NCI-H1092 (cell line): ENCODE data around the gene PTTG1IP.
A peak's percentile ranks its signal among the peaks of the same experiment; 100 is the strongest.

Source experiments
- DNase-seq: peaks from one replicate; lab custom pipeline; 2025; lab: John Stamatoyannopoulos, UW

The PTTG1IP gene

DNA sequence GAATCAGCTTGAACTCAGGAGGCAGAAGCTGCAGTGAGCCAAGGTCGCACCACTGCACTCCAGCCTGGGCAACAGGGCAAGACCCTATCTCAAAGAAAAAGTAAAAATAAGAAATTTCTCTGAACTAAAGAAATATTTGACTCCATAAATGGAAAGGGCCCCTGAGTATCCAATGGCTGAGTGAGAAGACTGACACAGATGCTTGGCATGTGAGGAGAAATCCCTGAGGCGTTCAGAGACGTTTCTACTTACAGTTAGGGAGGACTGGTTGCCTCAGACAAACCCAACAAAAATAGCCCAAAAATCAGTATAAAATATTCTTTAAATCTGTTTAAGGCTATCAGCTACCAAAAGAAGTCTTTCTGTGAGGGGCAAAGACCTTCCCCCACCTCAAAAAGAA, 52.6 kb downstream of the PTTG1IP start:
- no peak for DNase-seq

DNA sequence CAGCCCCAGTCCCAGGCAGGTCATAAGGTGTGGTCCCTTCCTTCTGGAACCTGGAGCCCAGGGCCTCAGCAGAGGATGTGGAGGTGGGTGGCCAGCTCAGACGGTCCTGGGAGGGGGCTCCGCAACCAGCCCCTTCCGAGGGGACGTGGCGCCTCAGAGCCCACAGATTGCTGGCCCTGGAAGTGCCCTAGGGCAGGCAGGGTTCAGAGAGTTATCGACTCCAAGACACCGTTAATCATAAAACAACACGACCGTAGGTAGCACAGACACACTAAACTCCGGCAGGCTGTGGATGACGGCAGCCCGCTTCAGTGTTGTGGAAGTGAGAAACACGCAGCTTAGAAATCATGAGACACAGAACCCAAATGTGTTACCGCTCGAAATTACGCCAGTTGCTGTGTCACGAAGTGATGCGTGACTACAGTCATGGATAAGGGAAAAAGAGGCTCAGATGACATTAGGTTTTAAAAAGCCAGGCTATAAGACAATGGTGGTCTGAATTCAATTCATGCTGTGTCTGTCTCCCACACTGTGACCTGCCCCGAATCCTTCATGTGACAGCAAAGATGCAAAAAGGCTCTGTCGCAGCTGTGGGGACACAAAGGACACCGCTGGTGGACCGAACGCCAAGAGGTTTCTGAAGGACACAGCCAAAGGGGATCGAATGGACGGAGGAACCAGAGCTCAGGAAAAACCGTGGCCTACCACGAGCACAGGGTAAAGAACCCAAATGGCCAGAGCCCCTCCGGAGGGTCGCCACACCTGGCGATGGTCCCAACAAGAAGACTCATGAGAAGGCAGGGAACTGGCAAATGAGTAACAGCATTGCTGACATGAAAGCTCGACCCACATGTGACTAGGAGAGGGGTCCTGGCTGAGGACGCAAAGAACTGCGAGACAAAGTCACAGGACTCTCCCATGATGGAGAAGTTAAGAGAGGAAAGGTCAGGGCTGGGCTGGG, 53.9 kb downstream of the PTTG1IP start:
- no peak for DNase-seq

DNA sequence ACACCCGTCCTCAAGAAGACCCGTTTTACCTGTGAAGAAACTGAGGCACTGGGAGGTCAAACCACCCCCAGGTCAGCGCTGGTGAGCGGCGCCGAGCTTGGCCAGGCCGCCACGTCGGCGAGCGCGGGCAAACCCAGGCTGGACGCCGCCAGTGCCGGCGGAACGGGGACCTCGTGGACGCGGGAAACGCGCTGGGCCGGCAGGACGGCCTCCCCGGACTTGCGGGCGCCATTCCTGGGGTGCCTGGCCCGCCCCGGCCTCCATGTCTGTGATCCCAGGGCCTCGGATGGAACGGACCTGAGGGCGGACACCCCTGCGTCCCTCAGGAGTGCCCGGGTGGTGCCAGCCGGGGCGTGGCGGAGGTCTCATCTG, 54.9 kb downstream of the PTTG1IP start:
- no peak for DNase-seq

DNA sequence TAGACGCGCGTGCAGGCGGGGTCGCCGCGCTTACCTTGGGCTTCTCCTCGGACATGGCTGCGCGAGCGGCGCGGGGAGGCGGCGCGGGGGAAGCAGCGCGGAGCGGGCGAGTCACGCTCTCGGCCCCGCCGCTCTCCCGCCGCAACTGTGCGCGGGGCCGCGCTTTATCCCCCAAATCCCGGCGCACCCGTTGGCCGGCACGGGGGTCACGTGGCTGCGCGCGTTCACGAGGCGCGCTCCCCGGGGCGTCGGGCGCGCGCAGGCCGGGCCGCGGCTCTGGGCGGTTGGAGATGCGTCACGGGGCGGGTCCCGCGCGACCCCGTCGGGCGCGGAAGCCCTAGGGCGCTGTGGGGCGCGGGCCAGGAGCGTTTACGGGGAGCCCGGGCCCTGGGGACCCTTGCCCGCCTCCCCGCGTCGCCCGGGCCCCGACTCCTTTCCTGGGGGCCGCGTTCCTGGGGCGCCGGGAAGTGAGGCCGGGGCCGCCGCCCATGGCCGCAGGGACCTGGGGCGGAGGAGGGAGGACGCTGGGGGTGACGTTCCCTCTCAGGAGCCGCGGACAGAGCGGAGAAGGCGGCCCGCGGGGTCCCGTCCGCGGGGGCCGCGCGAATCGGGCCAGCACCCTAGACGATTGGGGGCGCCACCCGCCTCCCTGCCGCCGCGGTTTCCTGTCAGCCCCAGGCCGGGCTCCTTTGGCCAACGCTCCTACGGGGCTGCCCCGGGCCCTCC, 55.4 kb downstream of the PTTG1IP start, which contains the start of gene SUMO3:
Gene SUMO3 (minus strand): TSS at position 149 of the 726 bp plus-strand sequence. CDS start 94 bp downstream, at position 55.
- peak; percentile 72 for DNase-seq

DNA sequence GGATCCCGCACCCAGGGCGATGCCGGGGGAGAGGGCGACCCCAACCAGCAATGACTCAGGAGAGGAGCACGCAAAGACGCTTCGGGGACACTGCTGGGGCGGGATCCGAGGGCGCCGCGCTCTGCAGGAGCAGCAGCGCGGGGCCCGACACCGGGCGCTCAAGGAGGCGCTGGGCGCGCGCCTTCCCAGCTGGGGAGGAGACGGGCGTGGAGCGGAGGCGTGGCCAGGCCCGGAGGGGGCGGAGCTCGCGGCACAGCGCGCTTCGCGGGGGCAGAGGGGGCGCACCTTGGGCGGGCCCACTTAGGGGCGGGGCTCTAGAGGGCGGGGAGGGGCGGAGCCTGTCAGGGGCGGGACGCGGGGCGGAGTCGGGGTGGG, 56.0 kb downstream of the PTTG1IP start:
- DNase-seq, result peak; percentile 87

DNA sequence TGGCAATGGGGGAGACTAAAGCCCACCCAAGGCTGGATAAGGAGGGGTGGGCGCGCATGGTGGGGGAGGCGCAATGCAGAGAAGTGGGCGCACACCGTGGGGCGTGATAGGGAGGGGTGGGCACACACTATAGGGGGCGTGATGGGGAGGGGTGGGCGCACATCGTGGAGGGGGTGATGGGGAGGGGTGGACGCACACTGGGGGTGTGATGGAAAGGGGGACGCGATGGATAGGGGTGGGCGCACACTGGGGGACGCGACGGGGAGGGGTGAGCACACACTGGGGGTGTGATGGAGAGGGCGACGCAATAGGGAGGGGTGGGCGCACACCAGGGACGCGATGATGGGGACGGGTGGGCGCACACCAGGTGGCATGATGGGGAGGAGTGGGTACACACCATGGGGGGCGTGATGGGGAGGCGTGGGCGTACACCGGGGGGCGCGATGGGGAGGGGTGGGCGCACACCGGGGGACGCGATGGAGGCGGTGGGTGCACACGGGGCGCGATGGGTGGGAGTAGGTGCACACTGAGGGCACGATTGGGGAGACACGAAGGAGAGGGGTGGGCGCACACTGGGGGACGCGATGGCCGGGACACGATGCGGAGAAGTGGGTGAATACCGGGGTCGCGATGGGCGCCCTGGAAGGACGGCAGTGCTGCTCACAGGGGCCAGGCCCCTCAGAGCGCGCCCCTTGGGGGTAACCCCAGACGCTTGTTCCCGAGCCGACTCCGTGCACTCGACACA, 56.6 kb downstream of the PTTG1IP start:
- no peak for DNase-seq

DNA sequence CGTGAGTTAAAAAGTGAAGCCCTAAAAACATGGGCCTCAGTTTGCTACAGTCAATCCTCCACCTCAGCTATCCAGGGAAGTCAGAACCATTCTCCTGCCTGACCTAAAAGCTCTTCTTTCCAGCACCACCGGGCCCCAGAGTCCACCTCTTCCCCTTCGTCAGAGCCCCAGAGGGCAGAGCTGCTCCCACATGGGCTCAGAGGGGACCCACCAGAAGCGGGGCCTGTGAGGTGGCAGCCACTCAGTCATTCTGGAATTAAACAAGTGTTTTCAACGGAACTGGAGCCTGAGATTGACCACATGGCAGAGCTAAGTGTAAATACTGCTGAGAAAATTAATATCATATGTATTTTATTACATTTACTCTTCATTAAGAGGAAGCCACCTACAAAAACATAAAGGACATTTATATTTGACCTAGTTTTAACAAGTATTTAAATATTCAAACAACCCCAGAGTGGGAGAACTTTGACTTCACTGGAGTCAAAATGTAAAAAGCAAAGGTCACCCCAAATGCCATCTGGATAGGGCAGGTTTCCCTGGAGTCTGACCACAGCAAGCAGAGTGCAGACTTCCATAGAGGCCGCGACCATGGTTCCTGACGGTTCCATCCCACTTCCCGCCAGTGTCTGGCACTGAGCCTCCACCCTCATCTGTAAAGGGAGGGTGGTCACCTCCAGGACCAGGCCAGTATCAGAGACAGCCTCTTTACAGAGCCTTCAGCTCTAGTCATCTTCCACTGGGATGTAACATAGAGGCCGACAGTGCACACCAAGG, 57.5 kb downstream of the PTTG1IP start:
- no peak for DNase-seq

DNA sequence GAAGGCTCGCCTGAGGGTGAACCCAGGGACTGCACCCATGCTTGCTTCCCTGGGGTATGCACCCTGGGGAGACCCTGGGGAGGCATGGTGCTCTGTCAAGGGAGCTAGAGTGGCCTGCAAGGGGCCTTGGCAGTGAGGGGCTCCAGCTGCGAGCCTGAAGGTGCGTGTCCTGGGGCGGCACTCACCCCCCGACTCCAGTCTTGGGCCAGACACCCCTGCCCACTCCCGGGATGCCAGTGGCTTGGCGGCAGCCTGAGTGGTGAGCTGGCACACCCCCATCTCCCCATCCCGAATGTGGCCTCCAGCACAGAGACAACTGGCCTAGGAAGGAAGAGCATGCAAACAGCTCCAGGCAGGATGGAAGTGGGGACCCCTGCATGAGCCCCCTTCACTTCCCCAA, 58.3 kb downstream of the PTTG1IP start:
- DNase-seq, result no peak

DNA sequence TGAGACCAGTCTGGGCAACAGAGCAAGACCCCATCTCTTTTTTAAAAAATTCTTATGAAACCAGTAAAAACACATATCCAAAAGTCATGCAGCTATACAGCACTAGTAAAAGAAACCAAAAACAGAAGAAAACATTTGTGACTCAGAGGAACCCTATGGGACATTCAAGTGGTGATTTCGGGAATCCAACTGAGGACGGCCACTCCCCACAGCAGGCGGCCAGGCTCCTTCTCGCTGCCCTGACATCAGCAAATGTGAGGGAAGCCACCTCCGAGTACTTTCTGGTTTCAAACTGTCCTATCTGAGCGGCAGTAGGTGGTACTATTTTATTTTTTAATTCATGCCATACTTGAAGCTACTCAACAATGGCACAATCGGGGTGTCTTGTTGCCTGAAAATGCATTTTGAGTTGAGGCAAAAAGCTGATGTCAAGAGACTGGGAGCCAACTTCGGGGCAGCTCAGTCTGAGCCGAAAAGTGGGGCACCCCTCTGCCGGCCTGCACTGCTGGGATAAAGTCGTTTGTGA, 58.9 kb downstream of the PTTG1IP start:
- DNase-seq, result no peak

DNA sequence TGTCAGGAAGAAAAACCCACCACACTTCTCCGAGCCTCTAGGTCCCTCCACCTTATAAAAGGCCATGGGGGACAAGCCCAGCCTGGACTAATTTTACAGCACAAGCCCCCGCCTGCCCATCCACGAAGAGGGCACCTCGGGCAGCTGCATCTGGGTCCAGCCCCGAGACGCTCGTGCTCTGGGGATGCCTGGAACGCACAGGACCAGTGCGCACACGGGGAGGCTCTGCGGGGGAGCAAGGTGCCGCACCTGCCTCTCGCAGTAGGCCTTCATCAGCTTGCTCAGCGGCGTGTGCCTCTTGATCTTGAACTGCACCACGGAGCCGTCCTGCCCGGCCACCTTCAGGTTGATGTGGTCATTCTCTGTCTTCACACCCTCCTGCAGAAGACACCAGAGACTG, 59.8 kb downstream of the PTTG1IP start:
- no peak for DNase-seq

DNA sequence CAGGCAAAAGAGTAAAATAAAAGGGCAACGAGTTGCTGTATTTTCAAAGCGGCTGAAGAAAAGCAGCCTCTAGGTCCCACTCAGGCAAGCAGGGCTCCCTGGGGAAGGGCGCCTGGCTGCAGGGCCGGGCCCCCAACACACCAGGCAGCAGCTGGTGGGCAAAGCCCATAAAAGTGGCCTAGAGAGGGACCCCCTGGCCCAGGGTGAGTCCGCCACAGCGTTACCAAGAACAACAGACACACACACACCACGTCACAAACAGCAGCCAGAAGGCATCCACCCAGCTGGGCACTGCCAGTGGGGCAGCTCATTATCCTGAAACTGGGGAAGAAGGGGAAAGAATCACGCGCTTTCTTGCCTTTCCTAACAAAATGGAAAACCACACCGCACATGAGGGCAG, 60.3 kb downstream of the PTTG1IP start:
- DNase-seq, result no peak

DNA sequence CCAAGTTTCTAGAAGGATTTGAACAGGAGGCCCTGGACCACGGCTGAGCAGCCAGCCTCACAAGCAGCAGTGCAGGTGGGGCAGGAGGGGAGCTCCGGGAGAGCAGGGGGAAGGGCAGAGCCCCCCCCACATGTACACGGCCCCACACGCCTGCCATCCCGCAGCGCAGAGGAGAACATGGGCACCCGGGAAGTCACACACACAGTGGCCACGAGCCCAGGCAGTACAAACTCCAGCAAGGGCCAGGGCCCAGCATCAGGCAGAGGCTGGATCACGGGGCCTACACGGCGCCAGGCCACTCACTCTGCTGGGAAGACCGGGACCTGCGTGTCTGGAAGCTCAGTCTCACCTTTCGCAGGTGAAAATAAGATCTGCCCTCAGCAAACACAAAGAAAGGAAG, 60.9 kb downstream of the PTTG1IP start:
- no peak for DNase-seq

DNA sequence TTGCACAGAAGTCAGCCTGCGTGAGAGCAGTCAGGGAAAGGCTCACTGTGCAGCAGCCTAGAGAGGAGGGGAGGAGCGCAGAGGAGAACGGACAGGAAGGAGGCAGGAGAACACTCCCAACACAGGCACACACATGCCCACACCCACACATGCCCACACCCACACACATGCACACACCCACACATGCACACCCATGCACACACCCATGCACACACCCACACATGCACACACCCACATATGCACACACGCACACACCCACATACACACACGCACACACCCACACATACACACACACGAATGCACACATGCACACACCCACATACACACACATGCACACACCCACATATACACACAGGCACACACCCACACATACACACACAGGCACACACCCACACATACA, 62.7 kb downstream of the PTTG1IP start:
- DNase-seq, result no peak

DNA sequence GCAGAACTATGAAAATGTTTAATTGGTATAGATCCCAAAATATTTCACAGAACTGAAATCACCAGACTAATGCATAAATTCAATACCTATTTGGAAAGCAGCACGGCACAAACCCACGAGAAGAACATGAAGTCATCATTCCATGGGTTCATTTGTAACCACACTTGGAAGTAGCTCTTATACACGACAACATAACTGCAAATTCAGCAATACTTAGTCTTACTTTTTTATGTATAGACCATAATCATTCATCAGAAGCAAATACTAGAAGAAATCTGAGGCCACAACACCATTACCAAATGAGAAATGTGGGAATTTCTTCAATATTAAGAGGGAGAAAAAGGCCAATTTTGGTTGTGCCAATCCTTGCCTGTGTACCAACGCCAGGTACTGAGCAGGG, 67.6 kb downstream of the PTTG1IP start:
- no peak for DNase-seq

DNA sequence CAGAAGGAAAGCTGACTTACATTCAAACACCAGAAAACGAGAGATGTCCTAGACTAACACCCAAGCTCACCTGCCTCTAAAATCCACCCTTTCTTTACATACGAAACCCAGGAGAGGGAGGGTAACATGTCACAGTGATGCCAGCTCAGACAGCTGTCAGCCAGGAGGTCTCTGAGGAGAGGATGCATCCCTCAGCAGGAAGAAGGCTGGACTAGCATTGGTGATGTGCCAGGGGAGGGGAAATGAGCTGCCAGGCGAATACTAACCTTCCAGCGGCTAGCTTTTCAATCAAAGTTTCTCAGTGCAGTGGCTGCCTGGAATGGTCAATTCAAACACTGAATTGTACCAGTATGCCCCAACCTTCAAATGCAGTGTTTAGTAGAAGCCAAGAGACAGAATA, 68.3 kb downstream of the PTTG1IP start:
- DNase-seq, result no peak

DNA sequence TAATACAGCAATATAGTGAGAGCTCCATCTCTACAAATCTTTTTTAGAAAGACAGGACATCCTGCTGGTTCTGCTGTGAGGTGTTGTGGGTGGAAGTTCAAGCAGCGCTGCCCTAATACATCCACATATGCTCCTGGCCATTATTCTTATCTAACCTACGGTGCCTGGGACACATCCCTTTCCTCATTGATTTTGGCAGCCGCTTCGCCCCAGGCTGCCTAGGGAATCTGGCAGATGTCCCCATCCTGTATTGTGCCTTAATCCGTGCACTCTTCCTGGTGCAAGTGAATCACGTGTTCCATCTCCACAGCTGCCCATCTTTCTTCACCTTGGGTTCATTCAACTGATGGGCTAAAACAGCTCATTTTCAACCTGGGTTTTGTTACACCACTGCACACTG, 68.7 kb downstream of the PTTG1IP start:
- DNase-seq, result no peak

DNA sequence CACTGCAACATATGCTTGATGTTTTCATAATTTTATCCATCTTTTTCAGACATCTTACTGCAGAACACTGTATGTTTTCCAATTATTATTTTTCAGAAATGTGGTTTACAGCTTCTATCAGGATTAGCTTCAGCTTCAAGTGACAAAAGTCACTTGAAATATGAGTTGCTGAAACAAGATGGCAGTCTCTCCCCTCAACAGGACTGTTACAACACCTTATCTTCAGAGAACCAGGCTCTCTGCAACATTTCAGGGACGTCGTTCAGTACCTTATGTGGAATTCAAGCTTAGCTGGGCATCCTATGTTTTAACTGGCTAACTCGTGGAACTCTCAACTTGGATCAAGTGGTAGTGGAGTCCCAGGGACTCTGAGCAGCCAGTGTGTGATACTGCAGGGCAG, 69.8 kb downstream of the PTTG1IP start:
- no peak for DNase-seq

DNA sequence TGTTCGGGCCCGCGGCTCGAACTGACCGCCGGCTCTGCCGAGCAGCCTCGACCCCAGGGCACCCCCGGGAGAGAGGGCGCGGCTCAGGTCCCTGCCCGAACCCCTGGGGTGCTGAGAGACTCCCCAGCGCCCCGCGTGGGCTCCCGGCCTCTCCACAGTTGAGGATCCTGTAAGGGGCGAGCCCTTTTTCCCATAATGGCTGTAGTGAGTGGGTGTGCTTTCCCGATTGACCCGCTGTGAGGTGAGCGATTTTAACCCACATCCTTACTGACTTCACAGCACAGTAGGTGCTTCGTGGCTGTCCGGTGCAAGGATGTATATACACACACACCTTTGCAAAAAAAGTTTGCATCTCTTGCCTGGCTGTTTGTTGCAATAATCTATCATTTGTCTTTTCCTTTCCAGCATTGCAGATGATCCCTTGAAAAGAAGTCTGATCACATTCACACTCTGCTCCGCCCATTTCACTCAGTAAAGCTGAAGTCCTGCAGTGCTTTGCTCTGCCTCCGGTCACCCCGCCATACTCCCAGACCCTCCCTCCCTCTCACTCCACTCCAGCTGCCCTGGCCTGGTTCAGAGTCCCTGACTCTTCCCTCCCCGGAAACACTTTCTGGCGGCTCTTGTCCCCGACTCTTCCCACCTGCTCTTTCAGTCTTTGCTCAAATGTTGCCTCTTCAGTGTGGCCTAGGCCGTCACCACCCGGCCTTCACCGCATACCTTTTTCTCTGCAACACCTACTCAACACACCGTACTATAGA, 70.9 kb downstream of the PTTG1IP start:
- no peak for DNase-seq

DNA sequence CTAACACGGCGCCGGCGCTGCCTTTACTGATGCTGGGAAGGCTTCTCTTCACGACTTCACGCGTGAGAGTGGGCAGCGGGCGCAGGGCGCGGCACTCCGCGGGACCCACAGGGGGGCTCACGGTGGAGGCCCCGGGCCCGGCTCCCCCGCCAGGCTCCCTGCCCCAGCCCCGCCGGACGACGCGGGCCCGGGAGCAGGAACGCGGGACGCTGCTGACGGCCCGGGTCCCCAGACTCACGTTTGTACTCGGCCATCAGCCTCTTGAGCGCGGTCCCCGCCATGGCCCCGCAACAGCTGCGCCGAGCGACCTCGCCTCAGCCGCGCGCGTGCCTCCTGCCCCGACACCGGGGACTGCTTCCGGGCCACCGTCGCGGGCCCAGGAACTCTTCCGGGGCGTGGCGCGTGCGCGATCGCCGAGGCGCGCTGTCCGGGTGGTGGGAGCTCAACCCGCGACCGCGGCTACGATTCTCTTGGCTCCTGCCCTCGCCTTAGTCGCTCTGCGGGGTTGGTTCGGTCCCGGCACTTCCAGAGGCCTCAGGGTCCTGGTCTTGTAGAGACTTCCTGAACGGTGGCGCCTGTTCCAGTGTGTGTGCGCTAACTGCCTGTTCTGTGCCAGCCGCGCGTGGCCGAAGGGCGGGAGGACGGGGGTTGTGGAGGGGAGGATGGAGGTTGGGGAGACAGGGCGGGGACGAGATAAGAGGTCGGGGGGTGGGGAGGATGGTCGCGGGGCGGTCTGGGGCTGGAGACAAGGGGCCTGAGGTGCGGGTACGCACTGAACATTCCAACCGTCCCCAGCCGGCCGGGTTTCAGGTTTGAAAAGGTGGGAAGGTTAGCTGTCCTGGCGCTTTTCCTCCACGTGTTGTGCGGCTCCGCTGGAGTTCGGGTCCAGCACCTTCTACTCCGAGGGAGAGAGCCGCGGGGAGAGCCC, 71.8 kb downstream of the PTTG1IP start, which contains the start of gene UBE2G2:
Gene UBE2G2 (minus strand): TSS at position 353 of the 928 bp plus-strand sequence. CDS start 72 bp downstream, at position 281.
- DNase-seq, result peak; percentile 83
